GM23248 (cell line): ENCODE measurements around the gene SYF2. TPM values are rescaled to one million over a fixed set of nuclear protein-coding genes. Genes with fewer than 3 reads are reported as not detected.

Experiments used
- DNase-seq: peaks from one replicate; pipeline ENCODE4 v3.0.0-alpha.2; 2015
- H2AFZ ChIP-seq: fragments of 200-600 bp; sonication (generic); 2 replicates; pipeline ENCODE4 v1.6.1; 2016; ENCODE audit warnings: antibody characterized with exemption
- H3F3A ChIP-seq: fragments of 200-600 bp; sonication (generic); 2 replicates; pipeline ENCODE4 v1.6.1; 2016; ENCODE audit warnings: mild to moderate bottlenecking, antibody characterized with exemption, mixed run types; ENCODE audit not compliant: insufficient read depth
- H3K27ac ChIP-seq: fragments of 200-600 bp; sonication (generic); 2 replicates; pipeline ENCODE4 v1.5.1; 2016; ENCODE audit warnings: mild to moderate bottlenecking
- H3K27me3 ChIP-seq: fragments of 200-600 bp; sonication (generic); replicated peaks from 2 replicates; pipeline ENCODE4 v1.6.1; 2016; ENCODE audit warnings: mild to moderate bottlenecking; ENCODE audit not compliant: insufficient read depth
- H3K36me3 ChIP-seq: fragments of 200-600 bp; sonication (generic); 2 replicates; pipeline ENCODE4 v1.6.1; 2016; ENCODE audit warnings: low read depth, mild to moderate bottlenecking
- H3K4me1 ChIP-seq: fragments of 200-600 bp; sonication (generic); 2 replicates; pipeline ENCODE4 v1.6.1; 2016; ENCODE audit warnings: mild to moderate bottlenecking; ENCODE audit not compliant: insufficient read depth
- H3K4me2 ChIP-seq: fragments of 200-600 bp; sonication (generic); one replicate; pipeline ENCODE4 v1.6.1; 2016; ENCODE audit warnings: mild to moderate bottlenecking; ENCODE audit not compliant: unreplicated experiment
- H3K4me3 ChIP-seq: fragments of 200-600 bp; sonication (generic); 2 replicates; pipeline ENCODE4 v1.5.1; 2016; ENCODE audit warnings: mild to moderate bottlenecking
- H3K79me2 ChIP-seq: fragments of 200-600 bp; sonication (generic); 2 replicates; pipeline ENCODE4 v1.6.1; 2016; ENCODE audit warnings: mild to moderate bottlenecking; ENCODE audit not compliant: insufficient read depth
- H3K9ac ChIP-seq: fragments of 200-600 bp; sonication (generic); 2 replicates; pipeline ENCODE4 v1.6.1; 2016; ENCODE audit warnings: mild to moderate bottlenecking
- H3K9me2 ChIP-seq: fragments of 200-600 bp; sonication (generic); 2 replicates; pipeline ENCODE4 v1.6.1; 2016; ENCODE audit warnings: mixed run types, mild to moderate bottlenecking, moderate library complexity; ENCODE audit not compliant: insufficient read depth
- H3K9me3 ChIP-seq: fragments of 200-600 bp; sonication (generic); one replicate; pipeline ENCODE4 v1.6.1; 2017; ENCODE audit warnings: low read depth
- H4K20me1 ChIP-seq: fragments of 200-600 bp; sonication (generic); 2 replicates; pipeline ENCODE4 v1.6.0; 2016; ENCODE audit not compliant: insufficient read depth
- EZH2 ChIP-seq: fragments of 200-600 bp; sonication (generic); IDR thresholded peaks from 2 replicates; pipeline ENCODE4 v1.6.1; 2018; ENCODE audit warnings: antibody characterized with exemption, mild to moderate bottlenecking; ENCODE audit not compliant: insufficient read depth, poor library complexity, severe bottlenecking
- EZH2phosphoT487 ChIP-seq: fragments of 200-600 bp; sonication (generic); IDR thresholded peaks from 2 replicates; pipeline ENCODE4 v1.6.1; 2018; ENCODE audit warnings: antibody characterized with exemption, moderate library complexity, mild to moderate bottlenecking, low read depth; ENCODE audit not compliant: insufficient read depth
- WGBS, 2 experiments: methylation state at CpG; one replicate each; pipeline ENCODE4 v1.1.6; 2015 to 2017; ENCODE audit warnings: low lambda C conversion rate in 2 of 2, low coverage in 1 of 2; ENCODE audit errors: missing lambda C conversion rate in 2 of 2; 5-methylcytosine and 5-hydroxymethylcytosine counted together
- in situ Hi-C: fragments of 300-500 bp; cut with MboI; formaldehyde crosslinking; loops from 2 replicates; pipeline ENCODE4 v1.15.0; 2020
- polyA plus RNA-seq: library from polyadenylated mRNA; unstranded; fragments of >200 nt; fragmentation: Nextera tagmentation; extraction: Ambion mirVana; gene quantifications from 2 replicates; pipeline ENCODE4 v1.2.1, GENCODE V29; 2016
- total RNA-seq: library from RNA; depleted of rRNA; stranded (reverse); fragments of >200 nt; shearing (Covaris generic); gene quantifications from 2 replicates; pipeline ENCODE4 v1.2.3, GENCODE V29; 2014

The SYF2 gene
- total and polyA plus RNA-seq, 2 experiments from 2014 or later: 40.5 to 50.3 TPM

GRCh38 chr1:25205786-25206185 is 26.5 kb downstream of the SYF2 start:
- no peak for DNase-seq
- Histone ChIP-seq H3K27me3 (no peaks in the 10 kb centered on the region), H3K79me2 (no peaks in the 10 kb centered on the region), H3K4me1 (0 out of 2 replicates have a peak, but pooled peaks cover 3% of the 10 kb centered on the region), H3K27ac (no peak overlapping the region), H3K9me3 (no peaks in the 10 kb centered on the region), H3K4me2 (no peak overlapping the region), H2AFZ (0 out of 2 replicates have a peak overlapping the region, but pooled peaks have one; percentile 7), H3K9ac (no peak overlapping the region), H4K20me1 (no peaks in the 10 kb centered on the region), H3K4me3 (no peak overlapping the region), H3K9me2 (no peaks in the 10 kb centered on the region), H3K36me3 (no peaks in the 10 kb centered on the region), H3F3A (no peaks in the 10 kb centered on the region)
- 40 to 54% methylated on average over 5 of the region's 5 CpGs for WGBS, 2 experiments
- TF ChIP-seq EZH2phosphoT487: no peak
- no peak for TF ChIP-seq EZH2
- in situ Hi-C loops: loop anchor here (10.0 kb wide), 1 partner anchor 351 kb away; no protein-coding TSS in a partner anchor

- Histone ChIP-seq H3K9me3 (no peaks in the 10 kb centered on the region), H3K9me2 (no peaks in the 10 kb centered on the region), H3K4me2 (no peak overlapping the region), H3K27ac (no peak overlapping the region), H2AFZ (0 out of 2 replicates have a peak overlapping the region, but pooled peaks have one; percentile 7), H3K9ac (no peak overlapping the region), H3K4me1 (0 out of 2 replicates have a peak, but pooled peaks cover 3% of the 10 kb centered on the region), H3K79me2 (no peaks in the 10 kb centered on the region), H3K27me3 (no peaks in the 10 kb centered on the region), H3K4me3 (no peak overlapping the region), H3F3A (no peaks in the 10 kb centered on the region), H3K36me3 (no peaks in the 10 kb centered on the region), H4K20me1 (no peaks in the 10 kb centered on the region)
- peak; percentile 84 for DNase-seq
- 35 to 37% methylated on average over 9 of the region's 9 CpGs for WGBS, 2 experiments
- in situ Hi-C loops: loop anchor here (10.0 kb wide), 1 partner anchor 350 kb away; no protein-coding TSS in a partner anchor
- TF ChIP-seq EZH2 (no peak), EZH2phosphoT487 (no peak)
Observed at GRCh38 chr1:25204797-25205480, 27.4 kb downstream of the SYF2 start.

- TF ChIP-seq EZH2 (no peak), EZH2phosphoT487 (no peak)
- Histone ChIP-seq H3K4me1 (peaks cover 19% of the 10 kb centered on the region), H3K9me3 (no peaks in the 10 kb centered on the region), H3K4me3 (no peak overlapping the region), H3K27me3 (no peaks in the 10 kb centered on the region), H2AFZ (no peak overlapping the region), H3K9me2 (no peaks in the 10 kb centered on the region), H3K9ac (no peak overlapping the region), H3K4me2 (no peak overlapping the region), H3K79me2 (no peaks in the 10 kb centered on the region), H3K36me3 (no peaks in the 10 kb centered on the region), H4K20me1 (no peaks in the 10 kb centered on the region), H3F3A (peaks cover 11% of the 10 kb centered on the region), H3K27ac (no peak overlapping the region)
- no peak for DNase-seq
- 78 to 79% methylated on average over 7 of the region's 7 CpGs for WGBS, 2 experiments
- in situ Hi-C loops: loop anchor here (10.0 kb wide), 1 partner anchor 346 kb away; no protein-coding TSS in a partner anchor
Observed at GRCh38 chr1:25201006-25201405, 31.3 kb downstream of the SYF2 start.

GRCh38 chr1:25199819-25200620 is 32.3 kb downstream of the SYF2 start:
- in situ Hi-C loops: loop anchor here (10.0 kb wide), 1 partner anchor 345 kb away; no protein-coding TSS in a partner anchor
- DNase-seq: no peak
- Histone ChIP-seq H3K4me1 (peaks cover 17% of the 10 kb centered on the region), H3K9me2 (no peaks in the 10 kb centered on the region), H3K27ac (no peak overlapping the region), H3K9ac (no peak overlapping the region), H2AFZ (no peak overlapping the region; the same call in 1 of the 2 replicates), H3K4me2 (no peak overlapping the region), H3K27me3 (no peaks in the 10 kb centered on the region), H4K20me1 (no peaks in the 10 kb centered on the region), H3K4me3 (no peak overlapping the region), H3K79me2 (no peaks in the 10 kb centered on the region), H3F3A (peaks cover 11% of the 10 kb centered on the region), H3K9me3 (no peaks in the 10 kb centered on the region), H3K36me3 (no peaks in the 10 kb centered on the region)
- TF ChIP-seq EZH2phosphoT487 (no peak), EZH2 (no peak)
- 88 to 89% methylated on average over 20 of the region's 20 CpGs for WGBS, 2 experiments
